ENCODE measurements around the gene ADI1.

GRCh38 chr2:3563521-3563976 lies 44.2 kb upstream of the ADI1 start:
- TF ChIP-seq, protein P1, sequence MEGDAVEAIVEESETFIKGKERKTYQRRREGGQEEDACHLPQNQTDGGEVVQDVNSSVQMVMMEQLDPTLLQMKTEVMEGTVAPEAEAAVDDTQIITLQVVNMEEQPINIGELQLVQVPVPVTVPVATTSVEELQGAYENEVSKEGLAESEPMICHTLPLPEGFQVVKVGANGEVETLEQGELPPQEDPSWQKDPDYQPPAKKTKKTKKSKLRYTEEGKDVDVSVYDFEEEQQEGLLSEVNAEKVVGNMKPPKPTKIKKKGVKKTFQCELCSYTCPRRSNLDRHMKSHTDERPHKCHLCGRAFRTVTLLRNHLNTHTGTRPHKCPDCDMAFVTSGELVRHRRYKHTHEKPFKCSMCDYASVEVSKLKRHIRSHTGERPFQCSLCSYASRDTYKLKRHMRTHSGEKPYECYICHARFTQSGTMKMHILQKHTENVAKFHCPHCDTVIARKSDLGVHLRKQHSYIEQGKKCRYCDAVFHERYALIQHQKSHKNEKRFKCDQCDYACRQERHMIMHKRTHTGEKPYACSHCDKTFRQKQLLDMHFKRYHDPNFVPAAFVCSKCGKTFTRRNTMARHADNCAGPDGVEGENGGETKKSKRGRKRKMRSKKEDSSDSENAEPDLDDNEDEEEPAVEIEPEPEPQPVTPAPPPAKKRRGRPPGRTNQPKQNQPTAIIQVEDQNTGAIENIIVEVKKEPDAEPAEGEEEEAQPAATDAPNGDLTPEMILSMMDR (IDR thresholded peaks at IDR 0.05; ENCODE audit: low read depth, low read length, missing input control): no peak
- no peak for TF ChIP-seq SP1 (IDR thresholded peaks at IDR 0.05)
- TF ChIP-seq TAF1 (conservative IDR thresholded peaks at IDR 0.05): no peak
- TF ChIP-seq, protein P2, sequence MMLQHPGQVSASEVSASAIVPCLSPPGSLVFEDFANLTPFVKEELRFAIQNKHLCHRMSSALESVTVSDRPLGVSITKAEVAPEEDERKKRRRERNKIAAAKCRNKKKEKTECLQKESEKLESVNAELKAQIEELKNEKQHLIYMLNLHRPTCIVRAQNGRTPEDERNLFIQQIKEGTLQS (IDR thresholded peaks at IDR 0.05): no peak
